Measurements from ENCODE around the gene KCNG2.

The KCNG2 gene

DNA sequence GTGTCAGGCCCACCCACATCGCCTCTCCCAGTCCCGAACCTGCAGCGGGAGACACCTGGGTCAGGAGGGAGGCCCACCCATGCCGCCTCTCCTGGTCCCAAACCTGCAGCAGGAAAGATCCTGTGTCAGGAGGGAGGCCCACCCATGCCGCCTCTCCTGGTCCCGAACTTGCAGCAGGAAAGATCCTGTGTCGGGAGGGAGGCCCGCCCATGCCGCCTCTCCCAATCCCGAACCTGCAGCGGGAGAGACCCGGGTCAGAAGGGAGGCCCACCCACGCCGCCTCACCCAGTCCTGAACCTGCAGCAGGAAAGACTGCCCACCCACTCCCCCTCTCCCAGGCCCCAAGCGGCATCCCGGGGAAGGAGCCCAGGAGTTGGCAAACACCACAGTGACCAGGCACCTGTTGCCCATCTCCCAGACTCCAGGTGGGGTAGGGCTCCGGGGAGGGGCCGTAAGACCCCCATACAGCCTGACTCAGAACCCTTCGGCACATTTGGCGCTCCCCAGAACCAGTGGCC lies 145.9 kb downstream of the KCNG2 start:
- Histone ChIP-seq H2AFZ (ENCODE audit: low read length) (no peak overlapping the region), H3K27ac (ENCODE audit: low read depth, low read length, poor library complexity, severe bottlenecking) (no peak overlapping the region), H3K79me2 (ENCODE audit: insufficient read depth, low read length) (0 out of 2 replicates have a peak, but pooled peaks cover 5% of the 10 kb centered on the region)

DNA sequence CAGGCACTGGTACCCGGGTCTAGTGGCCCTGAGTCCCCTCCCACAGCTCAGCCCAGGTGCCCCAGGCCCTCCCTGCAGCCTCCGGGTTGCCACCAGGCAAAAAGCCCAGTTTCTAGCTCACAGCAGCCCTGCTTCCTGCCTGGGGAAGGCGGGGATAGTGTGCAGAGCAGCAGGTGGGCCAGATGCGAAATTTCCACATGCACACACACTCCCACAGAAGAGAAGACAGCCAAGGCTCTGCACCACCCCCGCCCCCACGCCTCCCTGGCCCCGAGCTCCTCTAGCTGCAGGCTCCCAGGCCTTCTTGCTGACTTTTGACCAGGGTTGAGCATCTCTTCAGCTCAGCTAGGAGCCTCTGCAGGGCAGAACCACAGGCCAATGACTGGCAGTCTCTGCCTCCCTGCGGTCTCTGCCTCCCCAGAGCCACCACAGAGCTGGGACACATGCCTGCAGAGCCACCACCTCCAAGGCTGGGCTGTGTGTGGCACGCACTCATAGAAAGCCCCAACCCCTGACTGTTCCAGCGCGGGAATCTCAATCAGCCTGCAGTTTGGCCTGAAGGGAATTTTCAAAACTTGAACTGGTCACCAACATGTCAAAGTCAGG lies 146.5 kb downstream of the KCNG2 start:
- Histone ChIP-seq H3K27me3 (ENCODE audit: insufficient read depth, low read length) (no peaks in the 10 kb centered on the region), H3K9me2 (ENCODE audit: low read depth, low read length) (no peaks in the 10 kb centered on the region), H3K9me3 (ENCODE audit: low read length) (no peaks in the 10 kb centered on the region), H3K4me3 (ENCODE audit: low read depth, low read length, poor library complexity, severe bottlenecking) (no peak overlapping the region), H4K20me1 (ENCODE audit: insufficient read depth, low read length) (no peaks in the 10 kb centered on the region), H2AFZ (ENCODE audit: low read length) (no peak overlapping the region), H3K4me1 (ENCODE audit: insufficient read depth, low read length, severe bottlenecking) (peaks cover 33% of the 10 kb centered on the region), H3K36me3 (ENCODE audit: insufficient read depth, low read length) (peaks cover 42% of the 10 kb centered on the region), H3K79me2 (ENCODE audit: insufficient read depth, low read length) (0 out of 2 replicates have a peak, but pooled peaks cover 5% of the 10 kb centered on the region), H3F3A (ENCODE audit: insufficient read depth, low read length) (no peaks in the 10 kb centered on the region), H3K9ac (ENCODE audit: low read length) (no peak overlapping the region), H3K27ac (ENCODE audit: low read depth, low read length, poor library complexity, severe bottlenecking) (no peak overlapping the region), H3K4me2 (ENCODE audit: low read length) (no peak overlapping the region)
- no peak for TF ChIP-seq EZH2 (IDR thresholded peaks at IDR 0.05; ENCODE audit: borderline replicate concordance, low read length)
- TF ChIP-seq, protein P1, sequence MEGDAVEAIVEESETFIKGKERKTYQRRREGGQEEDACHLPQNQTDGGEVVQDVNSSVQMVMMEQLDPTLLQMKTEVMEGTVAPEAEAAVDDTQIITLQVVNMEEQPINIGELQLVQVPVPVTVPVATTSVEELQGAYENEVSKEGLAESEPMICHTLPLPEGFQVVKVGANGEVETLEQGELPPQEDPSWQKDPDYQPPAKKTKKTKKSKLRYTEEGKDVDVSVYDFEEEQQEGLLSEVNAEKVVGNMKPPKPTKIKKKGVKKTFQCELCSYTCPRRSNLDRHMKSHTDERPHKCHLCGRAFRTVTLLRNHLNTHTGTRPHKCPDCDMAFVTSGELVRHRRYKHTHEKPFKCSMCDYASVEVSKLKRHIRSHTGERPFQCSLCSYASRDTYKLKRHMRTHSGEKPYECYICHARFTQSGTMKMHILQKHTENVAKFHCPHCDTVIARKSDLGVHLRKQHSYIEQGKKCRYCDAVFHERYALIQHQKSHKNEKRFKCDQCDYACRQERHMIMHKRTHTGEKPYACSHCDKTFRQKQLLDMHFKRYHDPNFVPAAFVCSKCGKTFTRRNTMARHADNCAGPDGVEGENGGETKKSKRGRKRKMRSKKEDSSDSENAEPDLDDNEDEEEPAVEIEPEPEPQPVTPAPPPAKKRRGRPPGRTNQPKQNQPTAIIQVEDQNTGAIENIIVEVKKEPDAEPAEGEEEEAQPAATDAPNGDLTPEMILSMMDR (IDR thresholded peaks at IDR 0.05; ENCODE audit: low read length), result no peak

More for the DNA sequence above, 145.9 kb downstream of the KCNG2 start:
- no peaks in the 10 kb centered on the region for H3K9me2 ChIP-seq (ENCODE audit: low read depth, low read length)
- no peak overlapping the region for H3K4me3 ChIP-seq (ENCODE audit: low read depth, low read length, poor library complexity, severe bottlenecking)
- H3K36me3 ChIP-seq (ENCODE audit: insufficient read depth, low read length), result peaks cover 42% of the 10 kb centered on the region
- TF ChIP-seq, protein P1 (IDR thresholded peaks at IDR 0.05; ENCODE audit: low read length), result no peak
- TF ChIP-seq EZH2 (IDR thresholded peaks at IDR 0.05; ENCODE audit: borderline replicate concordance, low read length), result no peak
- H4K20me1 ChIP-seq (ENCODE audit: insufficient read depth, low read length), result no peaks in the 10 kb centered on the region
- H3F3A ChIP-seq (ENCODE audit: insufficient read depth, low read length), result no peaks in the 10 kb centered on the region
- no peak overlapping the region for H3K9ac ChIP-seq (ENCODE audit: low read length)
- no peaks in the 10 kb centered on the region for H3K9me3 ChIP-seq (ENCODE audit: low read length)
- peaks cover 27% of the 10 kb centered on the region for H3K4me1 ChIP-seq (ENCODE audit: insufficient read depth, low read length, severe bottlenecking)
- H3K4me2 ChIP-seq (ENCODE audit: low read length), result no peak overlapping the region
- H3K27me3 ChIP-seq (ENCODE audit: insufficient read depth, low read length), result no peaks in the 10 kb centered on the region

DNA sequence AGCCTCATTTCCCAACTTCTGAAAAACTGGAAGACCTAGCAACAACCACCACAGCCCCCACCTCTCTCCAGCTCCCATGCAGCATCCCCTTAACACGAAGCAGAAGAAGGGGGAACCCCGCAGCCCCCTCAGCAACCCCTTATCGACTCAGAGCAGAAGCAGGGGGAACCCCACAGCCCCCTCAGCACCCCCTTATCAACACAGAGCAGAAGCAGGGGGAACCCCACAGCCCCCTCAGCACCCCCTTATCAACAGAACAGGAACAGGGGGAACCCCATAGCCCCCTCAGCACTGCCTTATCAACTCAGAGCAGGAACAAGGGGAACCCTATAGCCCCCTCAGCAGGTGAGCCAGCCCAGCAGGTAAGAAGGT lies 147.0 kb downstream of the KCNG2 start:
- H3K4me3 ChIP-seq (ENCODE audit: low read depth, low read length, poor library complexity, severe bottlenecking), result no peak overlapping the region
- H3F3A ChIP-seq (ENCODE audit: insufficient read depth, low read length), result no peaks in the 10 kb centered on the region
- 0 out of 2 replicates have a peak, but pooled peaks cover 5% of the 10 kb centered on the region for H3K79me2 ChIP-seq (ENCODE audit: insufficient read depth, low read length)
- H4K20me1 ChIP-seq (ENCODE audit: insufficient read depth, low read length), result no peaks in the 10 kb centered on the region
- H3K4me1 ChIP-seq (ENCODE audit: insufficient read depth, low read length, severe bottlenecking), result peaks cover 38% of the 10 kb centered on the region
- no peaks in the 10 kb centered on the region for H3K27me3 ChIP-seq (ENCODE audit: insufficient read depth, low read length)
- no peaks in the 10 kb centered on the region for H3K9me3 ChIP-seq (ENCODE audit: low read length)
- no peaks in the 10 kb centered on the region for H3K9me2 ChIP-seq (ENCODE audit: low read depth, low read length)
- peaks cover 37% of the 10 kb centered on the region for H3K36me3 ChIP-seq (ENCODE audit: insufficient read depth, low read length)
- H3K27ac ChIP-seq (ENCODE audit: low read depth, low read length, poor library complexity, severe bottlenecking), result no peak overlapping the region
- TF ChIP-seq, protein P1 (IDR thresholded peaks at IDR 0.05; ENCODE audit: low read length), result no peak
- H3K9ac ChIP-seq (ENCODE audit: low read length), result no peak overlapping the region
- H2AFZ ChIP-seq (ENCODE audit: low read length), result no peak overlapping the region
- H3K4me2 ChIP-seq (ENCODE audit: low read length), result no peak overlapping the region
